GM18907 (cell line): ENCODE data around the gene BICD2.

Experiments used
- ATAC-seq: cut with Tn5 transposase; IDR thresholded peaks from one replicate; pipeline ENCODE4 v1.9.1; 2021; ENCODE audit warnings: mild to moderate bottlenecking, moderate library complexity; ENCODE audit not compliant: unreplicated experiment

Gene BICD2

GRCh38 chr9:92716557-92716956 is 48.1 kb downstream of the BICD2 start:
- no peak for ATAC-seq

DNA sequence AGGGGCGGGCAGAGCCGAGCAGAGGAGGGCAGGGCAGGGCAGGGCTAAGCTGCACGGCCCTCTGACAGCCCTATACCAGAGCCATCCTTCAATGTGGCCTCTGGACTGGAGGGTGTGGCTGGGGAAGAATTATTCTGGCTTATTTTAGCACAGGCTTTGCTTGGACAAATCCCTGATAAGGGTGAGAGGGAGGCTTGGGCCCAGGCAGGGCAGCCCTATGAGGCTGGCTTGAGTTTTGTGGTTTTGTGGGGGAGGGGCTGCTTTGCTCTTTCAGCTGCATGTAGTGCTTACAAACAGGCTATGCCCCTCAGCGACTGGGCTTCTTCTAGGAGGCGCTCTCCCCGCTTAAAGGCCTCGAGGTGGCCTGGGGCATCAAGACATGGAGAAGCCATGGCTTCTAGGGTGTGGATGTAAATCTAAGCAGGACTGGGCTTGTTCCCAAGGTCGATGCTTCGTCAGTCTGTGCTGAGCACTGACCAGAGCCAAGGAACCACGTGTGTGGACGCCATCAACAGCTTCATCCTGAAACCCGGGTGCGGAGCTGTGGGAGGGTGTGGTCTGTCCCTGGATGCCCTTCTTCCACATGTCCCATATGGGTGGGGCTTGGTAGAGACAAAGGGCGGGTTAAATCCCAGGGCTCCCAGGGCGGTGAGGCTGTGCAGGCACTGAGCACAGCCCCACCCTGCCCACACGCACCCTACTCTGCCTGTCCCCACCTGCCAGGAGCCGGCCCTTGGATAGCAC is 49.0 kb downstream of the BICD2 start:
- no peak for ATAC-seq

GRCh38 chr9:92714787-92715487 is 49.7 kb downstream of the BICD2 start:
- ATAC-seq: no peak

DNA sequence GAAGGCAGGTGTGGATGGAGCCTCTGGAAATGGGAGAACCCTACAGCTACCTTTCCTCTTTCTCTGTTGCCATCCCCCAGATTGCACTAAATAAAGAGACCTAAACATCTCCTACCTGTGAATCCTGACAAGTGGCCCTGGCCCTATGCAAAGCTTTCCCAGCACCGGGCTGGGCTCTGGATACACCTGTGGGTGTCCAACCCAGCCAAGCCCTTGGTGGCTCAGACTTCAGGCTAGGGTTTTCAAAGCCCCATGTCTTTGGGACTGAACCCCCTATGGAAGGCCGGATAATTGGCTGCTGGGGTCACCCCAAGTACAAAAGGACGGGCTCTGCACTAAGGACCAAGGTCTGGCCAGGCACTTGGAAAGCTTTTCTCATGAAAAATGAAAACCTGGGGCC is 50.6 kb downstream of the BICD2 start:
- ATAC-seq: no peak

- ATAC-seq: no peak
Measured at GRCh38 chr9:92713528-92713927, 51.1 kb downstream of the BICD2 start.

DNA sequence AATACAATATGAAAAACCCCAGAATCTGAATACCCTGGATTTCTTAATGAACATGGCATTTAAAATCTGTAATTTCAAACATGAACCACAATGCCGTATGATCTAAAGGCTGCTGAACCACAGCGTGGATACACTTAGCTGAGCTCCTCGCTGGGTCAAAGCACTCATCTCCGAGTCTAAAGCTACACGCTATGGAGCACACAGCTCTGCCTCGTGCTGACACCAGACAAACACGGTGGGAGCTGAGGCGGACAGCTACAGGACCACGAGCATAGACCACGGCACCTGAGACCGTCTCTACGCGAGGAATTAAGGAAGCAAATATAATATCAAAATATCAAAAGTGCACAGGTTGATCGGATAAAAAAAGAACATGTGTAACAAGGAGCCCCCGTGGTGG is 51.9 kb downstream of the BICD2 start:
- no peak for ATAC-seq

- ATAC-seq: no peak
Measured at GRCh38 chr9:92711844-92712243, 52.8 kb downstream of the BICD2 start.

DNA sequence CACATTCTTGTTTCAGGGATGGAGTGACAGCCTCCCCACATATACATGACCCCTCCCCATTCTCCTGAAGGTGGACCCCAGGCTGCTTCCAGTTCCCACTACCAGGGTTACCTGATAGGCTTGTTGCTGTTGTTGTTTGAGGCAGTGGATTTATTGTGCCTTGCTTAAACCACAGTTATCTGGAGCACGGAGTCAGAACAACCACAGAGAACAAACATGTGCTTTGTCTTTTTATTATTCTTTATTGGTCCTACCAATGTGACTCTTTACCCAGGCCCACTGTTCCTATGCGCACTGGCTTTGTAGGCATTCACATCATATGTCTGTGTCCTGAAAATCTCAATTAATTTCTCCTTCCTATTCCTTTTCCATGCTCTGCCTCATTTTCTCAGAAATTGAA is 53.5 kb downstream of the BICD2 start:
- no peak for ATAC-seq

DNA sequence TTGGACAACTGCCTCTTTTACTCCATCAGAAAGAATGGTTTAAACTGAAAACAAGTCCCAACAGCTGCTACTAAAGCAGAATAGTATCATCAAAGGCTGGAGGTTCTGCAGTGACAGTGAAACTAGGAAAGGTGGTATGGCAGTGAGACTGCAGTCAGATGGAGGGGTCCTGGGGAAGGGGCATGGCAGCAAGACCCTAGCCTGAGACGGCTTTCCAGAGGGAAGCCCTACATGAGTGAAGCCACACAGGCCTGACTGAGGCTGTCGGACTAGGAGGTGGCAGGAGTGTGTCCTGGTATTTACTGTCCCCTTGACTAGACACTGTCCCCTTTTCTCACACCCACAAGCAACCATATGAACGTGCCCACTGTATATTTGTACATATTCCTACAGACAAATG is 54.3 kb downstream of the BICD2 start:
- no peak for ATAC-seq

- no peak for ATAC-seq
Measured at GRCh38 chr9:92709954-92710353, 54.7 kb downstream of the BICD2 start.

DNA sequence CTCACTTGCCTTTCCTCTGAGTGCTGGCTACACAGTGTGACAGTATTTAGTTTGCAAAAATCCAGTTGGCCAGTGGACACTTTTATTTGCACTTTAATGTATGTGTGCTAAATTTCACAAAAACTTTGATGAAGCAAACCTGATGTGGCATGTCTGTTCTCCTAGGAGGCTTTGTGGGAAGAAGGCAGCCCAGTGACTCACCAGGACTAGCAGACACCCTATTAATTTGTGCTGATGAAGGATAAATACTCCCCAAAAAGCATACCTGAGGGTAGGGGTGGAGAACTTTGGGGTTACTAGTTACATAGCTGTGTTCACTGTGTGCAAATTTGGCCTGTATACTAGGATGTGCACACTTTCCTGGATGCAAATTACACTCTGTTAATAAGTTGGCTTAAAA is 55.4 kb downstream of the BICD2 start:
- no peak for ATAC-seq

- ATAC-seq: no peak
Measured at GRCh38 chr9:92707530-92707929, 57.1 kb downstream of the BICD2 start.

- ATAC-seq: peak; percentile 53
Measured at GRCh38 chr9:92706218-92706940, 58.3 kb downstream of the BICD2 start.

- ATAC-seq: no peak
Measured at GRCh38 chr9:92704528-92704927, 60.1 kb downstream of the BICD2 start.

- ATAC-seq: no peak
Measured at GRCh38 chr9:92696619-92697018, 68.0 kb downstream of the BICD2 start.

- no peak for ATAC-seq
Measured at GRCh38 chr9:92686954-92687353, 77.7 kb downstream of the BICD2 start.

DNA sequence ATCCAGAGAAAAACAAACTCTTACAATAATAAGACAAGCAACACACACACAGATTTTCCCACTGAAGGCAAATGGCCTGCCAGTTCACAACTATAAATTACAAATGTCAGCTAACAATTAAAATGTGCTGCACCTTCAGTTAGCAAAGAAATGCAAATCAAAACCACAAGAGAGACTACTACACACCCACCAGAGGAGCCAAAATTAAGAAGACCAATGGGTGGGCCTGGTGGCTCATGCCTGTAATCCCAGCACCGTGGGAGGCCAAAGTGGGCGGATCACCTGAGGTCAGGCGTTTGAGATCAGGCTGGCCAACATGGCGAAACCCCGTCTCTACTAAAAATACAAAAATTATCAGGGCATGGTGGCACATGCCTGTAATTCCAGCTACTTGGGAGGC is 79.6 kb downstream of the BICD2 start:
- no peak for ATAC-seq

DNA sequence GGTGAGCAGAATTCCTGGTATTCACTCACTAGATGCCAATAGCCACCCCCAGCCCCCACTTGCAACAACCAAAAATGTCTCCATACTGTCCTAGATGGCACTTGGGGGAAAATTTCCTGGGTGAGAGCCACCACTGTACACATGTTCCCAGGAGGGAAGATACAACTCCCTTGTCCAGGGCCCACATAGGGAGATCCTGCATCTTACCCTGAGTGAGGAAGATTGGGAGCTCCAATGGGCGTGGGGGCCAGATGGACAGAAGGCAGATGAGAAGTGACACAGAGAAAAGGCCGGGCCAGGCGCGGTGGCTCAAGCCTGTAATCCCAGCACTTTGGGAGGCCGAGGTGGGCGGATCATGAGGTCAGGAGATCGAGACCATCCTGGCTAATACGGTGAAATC is 82.4 kb downstream of the BICD2 start:
- ATAC-seq: no peak

GRCh38 chr9:92680166-92681119 is 84.2 kb downstream of the BICD2 start:
- ATAC-seq: no peak

GRCh38 chr9:92679413-92680165 is 85.0 kb downstream of the BICD2 start:
- no peak for ATAC-seq
